Kidney (tissue), 14 donors: ENCODE results near the gene USP21. TPM values are rescaled to one million over a fixed set of nuclear protein-coding genes. Genes with fewer than 3 reads are reported as not detected.

Source experiments
- DNase-seq, 5 donors: peaks; one replicate each; pipeline ENCODE4 v3.0.0-alpha.2; 2013 to 2020
- FAIRE-seq: peaks from 2 replicates; lab custom pipeline; 2012; peaks lifted over from hg19 to GRCh38; lab: Jason Lieb, UNC
- H3K27ac ChIP-seq, 2 donors: one replicate each; pipeline ENCODE4 v1.7.0; 2013; ENCODE audit warnings: low read depth in 2 of 2, low read length in 2 of 2, inconsistent platforms in 1 of 2
- H3K27me3 ChIP-seq: one replicate; pipeline ENCODE4 v1.7.1; 2013; ENCODE audit warnings: low read length, inconsistent platforms; ENCODE audit not compliant: control insufficient read depth, insufficient read depth
- H3K36me3 ChIP-seq, 3 donors: one replicate each; pipeline versions ENCODE4 v1.7.0 to v1.7.1; 2013; ENCODE audit warnings: low read length in 3 of 3, control low read depth in 1 of 3, inconsistent platforms in 1 of 3; ENCODE audit not compliant: insufficient read depth in 3 of 3, control insufficient read depth in 2 of 3
- H3K4me1 ChIP-seq, 3 donors: one replicate each; pipeline versions ENCODE4 v1.7.0 to v1.7.1; 2013; ENCODE audit warnings: low read length in 3 of 3, inconsistent platforms in 1 of 3, low read depth in 1 of 3; ENCODE audit not compliant: control insufficient read depth in 2 of 3, insufficient read depth in 2 of 3
- H3K4me3 ChIP-seq, 3 donors: one replicate each; pipeline versions ENCODE4 v1.7.0 to v1.8.1; 2013; ENCODE audit warnings: low read length in 3 of 3, control low read depth in 1 of 3, inconsistent platforms in 1 of 3
- H3K9ac ChIP-seq, 3 donors: one replicate each; pipeline versions ENCODE4 v1.7.0 to v1.7.1; 2013; ENCODE audit warnings: low read length in 3 of 3, control low read depth in 1 of 3, inconsistent platforms in 1 of 3
- H3K9me3 ChIP-seq, 3 donors: one replicate each; pipeline versions ENCODE4 v1.7.0 to v1.7.1; 2013; ENCODE audit warnings: low read length in 3 of 3, control low read depth in 1 of 3, inconsistent platforms in 1 of 3; ENCODE audit not compliant: control insufficient read depth in 2 of 3, insufficient read depth in 1 of 3
- intact Hi-C: fragments of 100-400 bp; cut with DNase I; formaldehyde crosslinking; loops from one replicate; pipeline ENCODE4 v1.11.1; 2022
- polyA plus RNA-seq: library from polyadenylated mRNA; stranded (reverse); fragments of 350-450 nt; fragmentation: Illumina TruSeq; extraction: RNeasy Lipid Tissue Mini Kit (QIAGEN cat#74804); gene quantifications from one replicate; pipeline ENCODE4 v1.2.3, GENCODE V29; 2014; ENCODE audit warnings: low read depth, low replicate concordance; ENCODE audit not compliant: insufficient read depth
- total RNA-seq: library from RNA; stranded (reverse); fragmentation: NEBNext Ultra II Directional; extraction: Animal tissue kit (Norgen Biotek cat#: 25700); gene quantifications from one replicate; pipeline ENCODE4 v1.2.1, GENCODE V29; 2021
- TF ChIP-seq, protein P1 (sequence below): IDR thresholded peaks from 3 replicates; pipeline ENCODE4 v1.5.1; 2012; ENCODE audit warnings: mild to moderate bottlenecking, moderate library complexity, borderline replicate concordance; ENCODE audit not compliant: insufficient read depth; ENCODE audit errors: extremely low read depth
- donor health status: control.
- donor health status: control.
- donor health status: control.
- donor health status: control.
- donor health status: control.
- donor health status: DM: yes; HTN: yes; CAD: no.
- donor health status: Normal renal cell carcinoma (clear cell type).

The USP21 gene
- total and polyA plus RNA-seq, 2 donors from 2014 or later: 26.3 to 27.7 TPM

DNA sequence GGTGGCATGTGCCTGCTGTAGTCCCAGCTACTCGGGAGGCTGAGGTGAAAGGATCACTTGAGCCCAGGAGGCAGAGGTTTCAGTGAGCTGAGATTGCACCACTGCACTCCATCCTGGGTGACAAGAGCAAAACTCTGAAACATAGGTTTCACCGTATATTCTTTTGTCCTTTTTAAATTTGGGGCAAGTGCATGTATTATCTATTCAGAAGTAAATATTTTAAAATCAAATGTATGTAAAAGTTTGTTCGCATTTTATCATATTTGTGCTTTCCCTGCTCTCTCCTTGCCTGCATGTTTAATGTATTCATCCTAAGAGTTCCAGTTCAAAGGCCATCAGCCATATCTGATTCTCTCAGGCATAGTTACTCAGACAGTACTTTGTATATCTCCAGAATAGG is 13.5 kb upstream of the USP21 start:
- FAIRE-seq (no peak), DNase-seq (no peak)
- no peak overlapping the region for H3K4me3 ChIP-seq
- H3K9me3 ChIP-seq: no peaks in the 10 kb centered on the region
- H3K4me1 ChIP-seq: no peaks in the 10 kb centered on the region
- H3K36me3 ChIP-seq: no peaks in the 10 kb centered on the region
- no peak overlapping the region for H3K27ac ChIP-seq
- no peaks in the 10 kb centered on the region for H3K27me3 ChIP-seq
- no peak overlapping the region for H3K9ac ChIP-seq
- TF ChIP-seq, protein P1, sequence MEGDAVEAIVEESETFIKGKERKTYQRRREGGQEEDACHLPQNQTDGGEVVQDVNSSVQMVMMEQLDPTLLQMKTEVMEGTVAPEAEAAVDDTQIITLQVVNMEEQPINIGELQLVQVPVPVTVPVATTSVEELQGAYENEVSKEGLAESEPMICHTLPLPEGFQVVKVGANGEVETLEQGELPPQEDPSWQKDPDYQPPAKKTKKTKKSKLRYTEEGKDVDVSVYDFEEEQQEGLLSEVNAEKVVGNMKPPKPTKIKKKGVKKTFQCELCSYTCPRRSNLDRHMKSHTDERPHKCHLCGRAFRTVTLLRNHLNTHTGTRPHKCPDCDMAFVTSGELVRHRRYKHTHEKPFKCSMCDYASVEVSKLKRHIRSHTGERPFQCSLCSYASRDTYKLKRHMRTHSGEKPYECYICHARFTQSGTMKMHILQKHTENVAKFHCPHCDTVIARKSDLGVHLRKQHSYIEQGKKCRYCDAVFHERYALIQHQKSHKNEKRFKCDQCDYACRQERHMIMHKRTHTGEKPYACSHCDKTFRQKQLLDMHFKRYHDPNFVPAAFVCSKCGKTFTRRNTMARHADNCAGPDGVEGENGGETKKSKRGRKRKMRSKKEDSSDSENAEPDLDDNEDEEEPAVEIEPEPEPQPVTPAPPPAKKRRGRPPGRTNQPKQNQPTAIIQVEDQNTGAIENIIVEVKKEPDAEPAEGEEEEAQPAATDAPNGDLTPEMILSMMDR: no peak
- intact Hi-C loops: no loop called here

GRCh38 chr1:161153176-161153575 is 6.1 kb upstream of the USP21 start:
- Histone ChIP-seq H3K36me3 (peaks cover 0 to 1% (median 0%) of the 10 kb centered on the region in 3 donors), H3K9me3 (no peaks in the 10 kb centered on the region), H3K27me3 (no peaks in the 10 kb centered on the region), H3K9ac (peak overlapping the region in 1 of 3 donors; percentile 100), H3K4me1 (peaks cover 0 to 3% (median 0%) of the 10 kb centered on the region in 3 donors), H3K4me3 (peak overlapping the region; percentile 86 to 100 (median 95)), H3K27ac (no peak overlapping the region)
- peak in 1 of 5 donors; percentile 28 for DNase-seq
- no peak for FAIRE-seq
- TF ChIP-seq, protein P1: no peak
- intact Hi-C loops: no loop called here

- H3K27ac ChIP-seq: peak within 1 kb of the TSS; percentile 96
- peaks cover 0 to 3% (median 2%) of the 10 kb centered on the region in 3 donors for H3K4me1 ChIP-seq
- H3K9me3 ChIP-seq: no peaks in the 10 kb centered on the region
- H3K4me3 ChIP-seq: peak within 1 kb of the TSS; percentile 86 to 100 (median 95)
- intact Hi-C loops: no loop called here
- TF ChIP-seq, protein P1: no peak
- no peak for FAIRE-seq
- H3K9ac ChIP-seq: peak within 1 kb of the TSS; percentile 81 to 100 (median 81)
- H3K27me3 ChIP-seq: no peaks in the 10 kb centered on the region
- H3K36me3 ChIP-seq: peaks cover 0 to 4% (median 0%) of the 10 kb centered on the region in 3 donors
- DNase-seq: peak; percentile 84 to 96 (median 89)
Observed at GRCh38 chr1:161153682-161154337, 5.5 kb upstream of the USP21 start, which contains the start of gene UFC1. Gene UFC1, plus strand, starts transcription at chr1:161153978. Its CDS starts 20 bp downstream, at chr1:161153998.
